ENCODE data around the gene CREB1. TPM values are rescaled to one million over a fixed set of nuclear protein-coding genes. Genes with fewer than 3 reads are reported as not detected.

Gene CREB1
- polyA plus RNA-seq, 1 of the 3 experiments (the other 2 are of a cell fraction) = 14.5 TPM

GRCh38 chr2:207606399-207606798 is 76.6 kb downstream of the CREB1 start (continued):
- TF ChIP-seq MAX (IDR thresholded peaks at IDR 0.05; ENCODE audit: low read depth) = no peak
- TF ChIP-seq ELF1 (IDR thresholded peaks at IDR 0.05) = no peak
- TF ChIP-seq REST (IDR thresholded peaks at IDR 0.05; ENCODE audit: low read depth, low read length) = no peak
- TF ChIP-seq RAD21 (IDR thresholded peaks at IDR 0.05; ENCODE audit: low read length) = no peak
- TF ChIP-seq RFX5 (IDR thresholded peaks at IDR 0.05; ENCODE audit: low read length) = no peak
- TF ChIP-seq ZBTB33 (IDR thresholded peaks at IDR 0.05; ENCODE audit: borderline replicate concordance, low read depth) = no peak
- no peak for TF ChIP-seq TEAD4 (IDR thresholded peaks at IDR 0.05; ENCODE audit: borderline replicate concordance, insufficient read depth)
- TF ChIP-seq FOXJ3 (CRISPR knock-in tag; IDR thresholded peaks at IDR 0.05) = no peak
- TF ChIP-seq USF1 (IDR thresholded peaks at IDR 0.05; ENCODE audit: borderline replicate concordance, low read depth) = no peak
- no peak for TF ChIP-seq JUND (IDR thresholded peaks at IDR 0.05)
- TF ChIP-seq TAF1 (IDR thresholded peaks at IDR 0.05; ENCODE audit: borderline replicate concordance, low read depth, low read length) = no peak

- ChIA-PET CTCF (no interaction called here), POLR2A (interaction anchor here (1.4 kb wide), 1 partner anchor 77 kb away, joined by 3 read pairs; the partner anchor contains the start of gene CREB1)
- 92% methylated on average over 5 of the region's 5 CpGs for WGBS (ENCODE audit: low lambda C conversion rate)
- Histone ChIP-seq H3F3A (replicated peaks; ENCODE audit: insufficient read depth) (no peaks in the 10 kb centered on the region), H4K20me1 (ENCODE audit: insufficient read depth) (no peaks in the 10 kb centered on the region), H3K4me3 (ENCODE audit: low read depth in 2 of 2, low read length in 1 of 2) (no peak overlapping the region), H3K79me2 (ENCODE audit: insufficient read depth) (no peaks in the 10 kb centered on the region; the same call in 1 of the 2 replicates), H3K27me3 (ENCODE audit: insufficient read depth) (no peaks in the 10 kb centered on the region), H3K27ac (ENCODE audit: low read depth in 2 of 2, low read length in 1 of 2) (no peak overlapping the region), H3K9me2 (no peaks in the 10 kb centered on the region), H3K4me2 (no peak overlapping the region), H3K36me3 (replicated peaks in 1 of 2; ENCODE audit: control insufficient read depth in 1 of 2, insufficient read depth in 2 of 2, low read length in 1 of 2) (peaks cover 7 to 15% of the 10 kb centered on the region in 2 experiments), H3K9me3 (no peaks in the 10 kb centered on the region), H2AFZ (ENCODE audit: low read depth) (no peak overlapping the region), H3K9ac (no peak overlapping the region), H3K4me1 (ENCODE audit: control insufficient read depth in 1 of 2, insufficient read depth in 2 of 2, low read depth in 1 of 2, low read length in 1 of 2) (0 out of 4 replicates have a peak, but pooled peaks cover 0 to under 1% of the 10 kb centered on the region in 2 experiments)
- DNase-seq = no peak
- no peak for TF ChIP-seq FOSL2 (IDR thresholded peaks at IDR 0.05; ENCODE audit: borderline replicate concordance, low read depth)
- TF ChIP-seq RAD21 (IDR thresholded peaks at IDR 0.05; ENCODE audit: low read length) = no peak
- no peak for TF ChIP-seq GATA2 (CRISPR knock-in tag; IDR thresholded peaks at IDR 0.05)
- TF ChIP-seq ZBTB33 (IDR thresholded peaks at IDR 0.05; ENCODE audit: borderline replicate concordance, low read depth) = no peak
- TF ChIP-seq SMC3 (IDR thresholded peaks at IDR 0.05; ENCODE audit: low read depth, low read length) = no peak
- no peak for TF ChIP-seq EZH2phosphoT487 (IDR thresholded peaks at IDR 0.05; ENCODE audit: borderline replicate concordance, low read depth)
- TF ChIP-seq YY1 (IDR thresholded peaks at IDR 0.05; ENCODE audit: low read depth) = no peak
- TF ChIP-seq NRF1 (IDR thresholded peaks at IDR 0.05; ENCODE audit: low read depth, low read length) = no peak
- no peak for TF ChIP-seq MXI1 (IDR thresholded peaks at IDR 0.05; ENCODE audit: low read depth, low read length)
- TF ChIP-seq USF1 (IDR thresholded peaks at IDR 0.05; ENCODE audit: borderline replicate concordance, low read depth) = no peak
- TF ChIP-seq CHD2 (IDR thresholded peaks at IDR 0.05; ENCODE audit: low read length, partially characterized antibody) = no peak
- no peak for TF ChIP-seq PBX3 (IDR thresholded peaks at IDR 0.05)
- no peak for TF ChIP-seq MAX (IDR thresholded peaks at IDR 0.05; ENCODE audit: low read depth)
These were observed 77.1 kb downstream of the CREB1 start for GRCh38 chr2:207606829-207607228.

Measured in SK-N-SH (cell line).